SK-N-SH treated with all-trans-retinoic acid at 6 μM for 48 hours (cell line): Measurements from ENCODE around the gene MRPL1.
A peak's percentile ranks its signal among the peaks of the same experiment; 100 is the strongest.

ENCODE experiments used
- ATAC-seq: fragments of 200-7000 bp; cut with Tn5 transposase; 3 replicates; pipeline ENCODE4 v1.9.1; 2020; ENCODE audit warnings: mild to moderate bottlenecking, moderate library complexity
- ARNTL ChIP-seq: fragments of 450-650 bp; formaldehyde crosslinking; IDR thresholded peaks from 2 replicates; pipeline ENCODE4 v1.5.0; 2020; ENCODE audit warnings: low read depth, mild to moderate bottlenecking, moderate library complexity, borderline replicate concordance
- BACH2 ChIP-seq: fragments of 250-450 bp; sonication (Bioruptor Pico); IDR thresholded peaks from 2 replicates; pipeline ENCODE4 v1.9.0; 2021; ENCODE audit warnings: mild to moderate bottlenecking, borderline replicate concordance
- CREB5 ChIP-seq: fragments of 250-450 bp; sonication (Bioruptor Pico); IDR thresholded peaks from 2 replicates; pipeline ENCODE4 v1.5.1; 2020; ENCODE audit warnings: low read depth, mild to moderate bottlenecking, moderate library complexity
- CSDC2 ChIP-seq: fragments of 250-450 bp; sonication (Bioruptor Pico); IDR thresholded peaks from 2 replicates; pipeline ENCODE4 v1.5.0; 2020; ENCODE audit warnings: mild to moderate bottlenecking, moderate library complexity
- CSRNP3 ChIP-seq: fragments of 250-450 bp; sonication (Bioruptor Pico); IDR thresholded peaks from 2 replicates; pipeline ENCODE4 v1.5.1; 2021; ENCODE audit warnings: mild to moderate bottlenecking, moderate library complexity
- ESRRG ChIP-seq: fragments of 250-450 bp; sonication (Bioruptor Pico); IDR thresholded peaks from 2 replicates; pipeline ENCODE4 v1.6.1; 2021; ENCODE audit warnings: mild to moderate bottlenecking
- GLIS3 ChIP-seq: fragments of 250-450 bp; sonication (Bioruptor Pico); IDR thresholded peaks from 2 replicates; pipeline ENCODE4 v1.5.0; 2020; ENCODE audit warnings: mild to moderate bottlenecking, moderate library complexity
- ISL1 ChIP-seq: fragments of 250-450 bp; sonication (Bioruptor Pico); IDR thresholded peaks from 2 replicates; pipeline ENCODE4 v2.1.2; 2022; ENCODE audit warnings: mild to moderate bottlenecking, moderate library complexity
- OSR1 ChIP-seq: fragments of 250-450 bp; sonication (Bioruptor Pico); IDR thresholded peaks from 2 replicates; pipeline ENCODE4 v1.8.0; 2022; ENCODE audit warnings: moderate library complexity, mild to moderate bottlenecking, inconsistent platforms
- POU6F1 ChIP-seq: fragments of 250-450 bp; sonication (Bioruptor Pico); IDR thresholded peaks from 2 replicates; pipeline ENCODE4 v1.8.0; 2021; ENCODE audit warnings: low read depth, mild to moderate bottlenecking, moderate library complexity, borderline replicate concordance
- PPARA ChIP-seq: fragments of 250-450 bp; sonication (Bioruptor Pico); IDR thresholded peaks from 2 replicates; pipeline ENCODE4 v1.5.0; 2020; ENCODE audit warnings: mild to moderate bottlenecking, borderline replicate concordance
- RARB ChIP-seq: fragments of 250-450 bp; sonication (Bioruptor Pico); IDR thresholded peaks from 2 replicates; pipeline ENCODE4 v1.8.0; 2021; ENCODE audit warnings: mild to moderate bottlenecking, moderate library complexity
- SNAI2 ChIP-seq: fragments of 250-450 bp; sonication (Bioruptor Pico); IDR thresholded peaks from 2 replicates; pipeline ENCODE4 v1.5.0; 2020; ENCODE audit warnings: mild to moderate bottlenecking, moderate library complexity
- TCF4 ChIP-seq: fragments of 250-450 bp; sonication (Bioruptor Pico); IDR thresholded peaks from 2 replicates; pipeline ENCODE4 v1.8.0; 2021; ENCODE audit warnings: mild to moderate bottlenecking, moderate library complexity, borderline replicate concordance
- TOX ChIP-seq: fragments of 250-450 bp; sonication (Bioruptor Pico); IDR thresholded peaks from 2 replicates; pipeline ENCODE4 v1.8.0; 2021; ENCODE audit warnings: mild to moderate bottlenecking, moderate library complexity, borderline replicate concordance
- TSHZ2 ChIP-seq: fragments of 250-450 bp; sonication (Bioruptor Pico); IDR thresholded peaks from 2 replicates; pipeline ENCODE4 v1.5.0; 2020; ENCODE audit warnings: mild to moderate bottlenecking, moderate library complexity
- ZC3H10 ChIP-seq: fragments of 250-450 bp; sonication (Bioruptor Pico); IDR thresholded peaks from 2 replicates; pipeline ENCODE4 v1.5.1; 2021; ENCODE audit warnings: mild to moderate bottlenecking, moderate library complexity
- ZFP3 ChIP-seq: fragments of 250-450 bp; sonication (Bioruptor Pico); IDR thresholded peaks from 2 replicates; pipeline ENCODE4 v1.5.0; 2020; ENCODE audit warnings: mild to moderate bottlenecking, moderate library complexity
- ZFP30 ChIP-seq: fragments of 450-650 bp; formaldehyde crosslinking; IDR thresholded peaks from 2 replicates; pipeline ENCODE4 v1.5.0; 2022; ENCODE audit warnings: mild to moderate bottlenecking, moderate library complexity
- ZNF565 ChIP-seq: fragments of 450-650 bp; formaldehyde crosslinking; conservative IDR thresholded peaks from 2 replicates; pipeline ENCODE4 v1.5.0; 2020; ENCODE audit warnings: low read depth, mild to moderate bottlenecking, moderate library complexity
- ZNF70 ChIP-seq: fragments of 450-650 bp; formaldehyde crosslinking; IDR thresholded peaks from 2 replicates; pipeline ENCODE4 v1.5.0; 2020; ENCODE audit warnings: mild to moderate bottlenecking, moderate library complexity
- ZNF8 ChIP-seq: fragments of 450-650 bp; formaldehyde crosslinking; IDR thresholded peaks from 2 replicates; pipeline ENCODE4 v1.5.0; 2020; ENCODE audit warnings: mild to moderate bottlenecking, moderate library complexity

Gene MRPL1

GRCh38 chr4:77990456-77990855 lies 127.8 kb downstream of the MRPL1 start:
- no peak for TF ChIP-seq GLIS3
- no peak for TF ChIP-seq OSR1 (CRISPR knock-in tag)
- no peak for TF ChIP-seq ZC3H10 (CRISPR knock-in tag)
- no peak for TF ChIP-seq ISL1 (CRISPR knock-in tag)
- no peak for TF ChIP-seq CREB5 (CRISPR knock-in tag)
- peak; percentile 7; the same call in 1 of the 3 replicates for ATAC-seq

GRCh38 chr4:77990904-77991358 lies 128.3 kb downstream of the MRPL1 start:
- TF ChIP-seq ZNF70 (CRISPR knock-in tag), result no peak
- peak; percentile 96 for TF ChIP-seq ISL1 (CRISPR knock-in tag)
- peak; percentile 71; the same call in 1 of the 2 replicates for TF ChIP-seq SNAI2 (CRISPR knock-in tag)
- 0 out of 2 replicates have a peak, but pooled peaks have one; percentile 69 for TF ChIP-seq ZC3H10 (CRISPR knock-in tag)
- no peak for TF ChIP-seq ZFP3 (CRISPR knock-in tag)
- TF ChIP-seq ARNTL (CRISPR knock-in tag), result no peak
- no peak for TF ChIP-seq CSDC2 (CRISPR knock-in tag)
- TF ChIP-seq TOX (CRISPR knock-in tag), result no peak
- no peak for TF ChIP-seq BACH2 (CRISPR knock-in tag)
- no peak for TF ChIP-seq OSR1 (CRISPR knock-in tag)
- TF ChIP-seq ZFP30 (CRISPR knock-in tag), result no peak
- 0 out of 2 replicates have a peak, but pooled peaks have one; percentile 27 for TF ChIP-seq CREB5 (CRISPR knock-in tag)
- TF ChIP-seq RARB, result no peak
- peak; percentile 93 for TF ChIP-seq TSHZ2 (CRISPR knock-in tag)
- TF ChIP-seq ZNF8, result no peak
- no peak for TF ChIP-seq POU6F1 (CRISPR knock-in tag)
- TF ChIP-seq CSRNP3, result peak; percentile 89
- no peak for TF ChIP-seq PPARA
- no peak for TF ChIP-seq ZNF565 (CRISPR knock-in tag)
- peak; percentile 54; the same call in 1 of the 2 replicates for TF ChIP-seq ESRRG
- TF ChIP-seq TCF4 (CRISPR knock-in tag), result peak; percentile 95
- peak; percentile 75 for ATAC-seq

- ATAC-seq, result no peak
- TF ChIP-seq RARB (no peak), TCF4 (CRISPR knock-in tag) (no peak), PPARA (no peak), ARNTL (CRISPR knock-in tag) (no peak)
Observed at GRCh38 chr4:77992581-77992980, 130.0 kb downstream of the MRPL1 start.
